ENCODE data around the gene BDKRB2. TPM values are rescaled to one million over a fixed set of nuclear protein-coding genes. Genes with fewer than 3 reads are reported as not detected.

The BDKRB2 gene
- total RNA-seq, 1 experiment from 2014 or later: 0.49 TPM

- BruUV-seq (replicated peaks): no TSS peak
- TF ChIP-seq TCF7L2 (IDR thresholded peaks at IDR 0.05; ENCODE audit: borderline replicate concordance, extremely low read depth, insufficient read depth, insufficient read length) (no peak), CEBPB (IDR thresholded peaks at IDR 0.05; ENCODE audit: low read depth) (no peak), CBX3 (IDR thresholded peaks at IDR 0.05; ENCODE audit: low read depth) (no peak), POLR2AphosphoS5 (IDR thresholded peaks at IDR 0.05; ENCODE audit: low read depth, low read length) (no peak), EZH2 (IDR thresholded peaks at IDR 0.05) (no peak), POLR2A (IDR thresholded peaks at IDR 0.05; ENCODE audit: borderline replicate concordance, extremely low read depth, insufficient read depth, insufficient read length) (no peak), JUND (IDR thresholded peaks at IDR 0.05) (no peak), ZNF274 (IDR thresholded peaks at IDR 0.05; ENCODE audit: low read depth, low read length) (no peak), ZFX (IDR thresholded peaks at IDR 0.05) (no peak), ATF3 (IDR thresholded peaks at IDR 0.05) (no peak), SP1 (IDR thresholded peaks at IDR 0.05; ENCODE audit: low read depth) (no peak), RAD21 (IDR thresholded peaks at IDR 0.05; ENCODE audit: low read depth) (no peak), CTCF (IDR thresholded peaks at IDR 0.05 in 2 of 3, conservative IDR thresholded peaks at IDR 0.05 in 1 of 3; ENCODE audit: borderline replicate concordance in 1 of 3, insufficient read depth in 1 of 3, low read depth in 2 of 3, low read length in 2 of 3) (no peak), YY1 (IDR thresholded peaks at IDR 0.05; ENCODE audit: extremely low read depth, insufficient replicate concordance, low read depth, low read length) (no peak), SRF (IDR thresholded peaks at IDR 0.05; ENCODE audit: low read depth) (no peak)
- no peak overlapping the region for H2AFZ ChIP-seq (ENCODE audit: low read depth, low read length, poor library complexity, severe bottlenecking)
- no peak overlapping the region for H3K4me3 ChIP-seq (replicated peaks in 1 of 2; ENCODE audit: low read depth in 1 of 2, low read length in 2 of 2)
- RAD21 ChIA-PET (ENCODE audit: low non-redundant PET in 1 of 2, low total read pairs in 2 of 2, uncharacterized antibody in 2 of 2, unreplicated experiment in 2 of 2): no interaction called here
- no peaks in the 10 kb centered on the region for H3K9me2 ChIP-seq (ENCODE audit: insufficient read depth)
- intact Hi-C loops (cut with micrococcal nuclease): no loop called here
- no peaks in the 10 kb centered on the region for H3K36me3 ChIP-seq (ENCODE audit: control insufficient read depth in 1 of 2, insufficient read depth in 2 of 2, low read length in 2 of 2)
- no peak overlapping the region for H3K9ac ChIP-seq (ENCODE audit: low read length)
- POLR2A ChIA-PET: no interaction called here
- CTCF ChIA-PET: no interaction called here
- DNase-seq (ENCODE audit: low read depth, low spot score): no peak
- H3K27me3 ChIP-seq (ENCODE audit: insufficient read depth, low read length): no peaks in the 10 kb centered on the region
- no peaks in the 10 kb centered on the region for H3K9me3 ChIP-seq (ENCODE audit: control insufficient read depth in 1 of 2, insufficient read depth in 1 of 2, low read depth in 1 of 2, low read length in 2 of 2)
- no peak overlapping the region for H3K4me2 ChIP-seq (ENCODE audit: low read length)
- H4K20me1 ChIP-seq (ENCODE audit: insufficient read depth): no peaks in the 10 kb centered on the region
- peaks cover 0 to 3% of the 10 kb centered on the region in 2 experiments; a peak in 1 of 4 replicates for H3K4me1 ChIP-seq (ENCODE audit: control insufficient read depth in 1 of 2, insufficient read depth in 2 of 2, low read length in 2 of 2)
- no peak for ATAC-seq
- H3K27ac ChIP-seq (ENCODE audit: low read depth, low read length): no peak overlapping the region
- H3K79me2 ChIP-seq (ENCODE audit: insufficient read depth, low read length): no peaks in the 10 kb centered on the region
Measured at GRCh38 chr14:96229315-96229714, 24.7 kb downstream of the BDKRB2 start.

All from HCT116 (cell line).